ENCODE measurements around the gene SERHL2.

DNA sequence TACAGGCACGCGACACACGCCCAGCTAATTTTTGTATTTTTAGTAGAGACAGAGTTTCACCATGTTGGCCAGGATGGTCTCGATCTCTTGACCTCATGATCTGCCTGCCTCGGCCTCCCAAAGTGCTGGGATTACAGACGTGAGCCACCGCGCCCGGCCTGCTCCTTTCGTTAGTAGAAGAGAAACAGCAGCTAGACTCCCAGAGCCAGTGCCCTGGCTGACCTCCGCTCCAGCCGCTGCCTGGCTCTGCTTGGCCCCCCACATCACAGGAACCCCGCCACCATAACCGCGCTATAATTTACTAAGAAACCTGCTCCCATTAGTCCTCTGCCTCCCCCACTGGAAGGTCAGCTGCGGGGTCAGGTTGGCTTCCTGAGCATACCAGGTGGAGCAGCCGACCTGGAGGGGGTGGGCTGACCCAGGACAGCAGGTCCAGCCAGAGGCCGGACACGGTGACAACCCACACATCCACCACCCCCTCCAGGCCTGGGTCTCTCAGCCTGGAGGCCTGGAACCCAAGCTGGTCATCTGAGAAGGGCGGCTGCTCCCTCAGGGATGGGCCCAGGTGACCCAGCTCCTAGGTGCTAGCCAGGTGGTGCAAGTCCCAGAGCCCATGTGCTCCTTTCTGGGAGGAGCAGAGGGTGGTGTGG, 68.4 kb downstream of the SERHL2 start:
- TF ChIP-seq, protein P1, sequence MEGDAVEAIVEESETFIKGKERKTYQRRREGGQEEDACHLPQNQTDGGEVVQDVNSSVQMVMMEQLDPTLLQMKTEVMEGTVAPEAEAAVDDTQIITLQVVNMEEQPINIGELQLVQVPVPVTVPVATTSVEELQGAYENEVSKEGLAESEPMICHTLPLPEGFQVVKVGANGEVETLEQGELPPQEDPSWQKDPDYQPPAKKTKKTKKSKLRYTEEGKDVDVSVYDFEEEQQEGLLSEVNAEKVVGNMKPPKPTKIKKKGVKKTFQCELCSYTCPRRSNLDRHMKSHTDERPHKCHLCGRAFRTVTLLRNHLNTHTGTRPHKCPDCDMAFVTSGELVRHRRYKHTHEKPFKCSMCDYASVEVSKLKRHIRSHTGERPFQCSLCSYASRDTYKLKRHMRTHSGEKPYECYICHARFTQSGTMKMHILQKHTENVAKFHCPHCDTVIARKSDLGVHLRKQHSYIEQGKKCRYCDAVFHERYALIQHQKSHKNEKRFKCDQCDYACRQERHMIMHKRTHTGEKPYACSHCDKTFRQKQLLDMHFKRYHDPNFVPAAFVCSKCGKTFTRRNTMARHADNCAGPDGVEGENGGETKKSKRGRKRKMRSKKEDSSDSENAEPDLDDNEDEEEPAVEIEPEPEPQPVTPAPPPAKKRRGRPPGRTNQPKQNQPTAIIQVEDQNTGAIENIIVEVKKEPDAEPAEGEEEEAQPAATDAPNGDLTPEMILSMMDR (conservative IDR thresholded peaks at IDR 0.05; ENCODE audit: low read length) = no peak
- TF ChIP-seq EZH2phosphoT487 (IDR thresholded peaks at IDR 0.05; ENCODE audit: borderline replicate concordance) = no peak

Data from Loucy (cell line).